K562 (cell line): ENCODE data around the gene DHX38.

Source experiments
- CCAR2 ChIP-seq: fragments of 200-400 bp; formaldehyde crosslinking; IDR thresholded peaks from 2 replicates; pipeline ENCODE4 v1.6.1; 2017; ENCODE audit warnings: mild to moderate bottlenecking, low read depth, low read length
- CTCF ChIP-seq, 3 experiments: IDR thresholded peaks in 2 of 3; conservative IDR thresholded peaks in 1 of 3; 2 replicates each; pipeline ENCODE4 v1.5.1; 2011 to 2012; ENCODE audit warnings: low read length in 3 of 3, mild to moderate bottlenecking in 3 of 3, control low read depth in 2 of 3, improper control_type of control experiment in 1 of 3, inconsistent platforms in 1 of 3, low read depth in 1 of 3, mixed read lengths in 1 of 3, moderate library complexity in 1 of 3; ENCODE audit not compliant: insufficient read depth in 2 of 3
- RNF219 ChIP-seq: fragments of 250-450 bp; sonication (Bioruptor Pico); IDR thresholded peaks from 2 replicates; pipeline ENCODE4 v1.5.0; 2022; ENCODE audit warnings: mild to moderate bottlenecking
- SAFB2 ChIP-seq: fragments of 200-400 bp; formaldehyde crosslinking; IDR thresholded peaks from 2 replicates; pipeline ENCODE4 v1.6.1; 2018; ENCODE audit warnings: borderline replicate concordance, low read length, low read depth, moderate library complexity; ENCODE audit not compliant: severe bottlenecking
- ZNF165 ChIP-seq: fragments of 250-450 bp; sonication (Bioruptor Pico); IDR thresholded peaks from 2 replicates; pipeline ENCODE4 v1.4.0; 2020; ENCODE audit warnings: borderline replicate concordance
- ZNF212 ChIP-seq: fragments of 450-650 bp; formaldehyde crosslinking; IDR thresholded peaks from 2 replicates; pipeline ENCODE4 v1.4.0; 2020; ENCODE audit warnings: mild to moderate bottlenecking
- ZNF318 ChIP-seq, 2 experiments: fragments of 450-650 bp; IDR thresholded peaks; 2 replicates each; pipeline ENCODE4 v1.6.1; 2016; ENCODE audit warnings: mild to moderate bottlenecking in 2 of 2, borderline replicate concordance in 1 of 2, low read depth in 1 of 2, moderate library complexity in 1 of 2
- ZNF354B ChIP-seq: fragments of 250-450 bp; sonication (Bioruptor Pico); IDR thresholded peaks from 2 replicates; pipeline ENCODE4 v1.4.0; 2020
- TF ChIP-seq, protein P1 (sequence below), 2 experiments: fragments of 450-650 bp in 1 of 2; sonication (generic) in 1 of 2; formaldehyde crosslinking in 1 of 2; IDR thresholded peaks; 2 replicates each; pipeline versions ENCODE4 v1.7.1 to v1.9.0; 2016 to 2022; ENCODE audit warnings: inconsistent platforms in 1 of 2, mild to moderate bottlenecking in 1 of 2, missing genetic modification reagents in 1 of 2

- TF ChIP-seq RNF219: no peak
- TF ChIP-seq CTCF (IDR thresholded peaks at IDR 0.05 in 2 of 3, conservative IDR thresholded peaks at IDR 0.05 in 1 of 3; ENCODE audit: insufficient read depth in 2 of 3, low read depth in 1 of 3, low read length in 3 of 3): no peak
- TF ChIP-seq SAFB2: no peak
- TF ChIP-seq, protein P1, sequence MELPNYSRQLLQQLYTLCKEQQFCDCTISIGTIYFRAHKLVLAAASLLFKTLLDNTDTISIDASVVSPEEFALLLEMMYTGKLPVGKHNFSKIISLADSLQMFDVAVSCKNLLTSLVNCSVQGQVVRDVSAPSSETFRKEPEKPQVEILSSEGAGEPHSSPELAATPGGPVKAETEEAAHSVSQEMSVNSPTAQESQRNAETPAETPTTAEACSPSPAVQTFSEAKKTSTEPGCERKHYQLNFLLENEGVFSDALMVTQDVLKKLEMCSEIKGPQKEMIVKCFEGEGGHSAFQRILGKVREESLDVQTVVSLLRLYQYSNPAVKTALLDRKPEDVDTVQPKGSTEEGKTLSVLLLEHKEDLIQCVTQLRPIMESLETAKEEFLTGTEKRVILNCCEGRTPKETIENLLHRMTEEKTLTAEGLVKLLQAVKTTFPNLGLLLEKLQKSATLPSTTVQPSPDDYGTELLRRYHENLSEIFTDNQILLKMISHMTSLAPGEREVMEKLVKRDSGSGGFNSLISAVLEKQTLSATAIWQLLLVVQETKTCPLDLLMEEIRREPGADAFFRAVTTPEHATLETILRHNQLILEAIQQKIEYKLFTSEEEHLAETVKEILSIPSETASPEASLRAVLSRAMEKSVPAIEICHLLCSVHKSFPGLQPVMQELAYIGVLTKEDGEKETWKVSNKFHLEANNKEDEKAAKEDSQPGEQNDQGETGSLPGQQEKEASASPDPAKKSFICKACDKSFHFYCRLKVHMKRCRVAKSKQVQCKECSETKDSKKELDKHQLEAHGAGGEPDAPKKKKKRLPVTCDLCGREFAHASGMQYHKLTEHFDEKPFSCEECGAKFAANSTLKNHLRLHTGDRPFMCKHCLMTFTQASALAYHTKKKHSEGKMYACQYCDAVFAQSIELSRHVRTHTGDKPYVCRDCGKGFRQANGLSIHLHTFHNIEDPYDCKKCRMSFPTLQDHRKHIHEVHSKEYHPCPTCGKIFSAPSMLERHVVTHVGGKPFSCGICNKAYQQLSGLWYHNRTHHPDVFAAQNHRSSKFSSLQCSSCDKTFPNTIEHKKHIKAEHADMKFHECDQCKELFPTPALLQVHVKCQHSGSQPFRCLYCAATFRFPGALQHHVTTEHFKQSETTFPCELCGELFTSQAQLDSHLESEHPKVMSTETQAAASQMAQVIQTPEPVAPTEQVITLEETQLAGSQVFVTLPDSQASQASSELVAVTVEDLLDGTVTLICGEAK (IDR thresholded peaks at IDR 0.05): no peak
- TF ChIP-seq, protein P1 (CRISPR knock-in tag; IDR thresholded peaks at IDR 0.05): no peak
- no peak for TF ChIP-seq ZNF212 (CRISPR knock-in tag)
- no peak for TF ChIP-seq ZNF318 (IDR thresholded peaks at IDR 0.05; ENCODE audit: borderline replicate concordance in 1 of 2, low read depth in 1 of 2)
- no peak for TF ChIP-seq CCAR2
- no peak for TF ChIP-seq ZNF165 (CRISPR knock-in tag)
- no peak for TF ChIP-seq ZNF354B (CRISPR knock-in tag)
These were observed 707 bp upstream of the DHX38 start for GRCh38 chr16:72092832-72093447.
